H1 (cell line): Measurements from ENCODE around the gene ZNF573. TPM values are rescaled to one million over a fixed set of nuclear protein-coding genes. Genes with fewer than 3 reads are reported as not detected.
A peak's percentile ranks its signal among the peaks of the same experiment; 100 is the strongest.

ENCODE experiments used
- CTCF ChIA-PET: fragments of 300-600 bp; sonication (Branson Sonifier 250); formaldehyde crosslinking; loops from one replicate; lab custom pipeline; 2021; ENCODE audit not compliant: partially characterized antibody; lab: Charles Lee
- POLR2A ChIA-PET: fragments of 300-600 bp; sonication (Branson Sonifier 250); formaldehyde crosslinking; loops from one replicate; lab custom pipeline; 2021; ENCODE audit warnings: inconsistent platforms; ENCODE audit not compliant: partially characterized antibody; lab: Charles Lee
- DNase-seq, 2 experiments: peaks; one replicate each; pipeline versions ENCODE4 v3.0.0 to v3.0.0-alpha.2; 2010 to 2022; ENCODE audit warnings: low spot score in 2 of 2, low read depth in 1 of 2, mixed read lengths in 1 of 2
- FAIRE-seq: peaks from 2 replicates; lab custom pipeline; 2011; peaks lifted over from hg19 to GRCh38; lab: Jason Lieb, UNC
- H2AFZ ChIP-seq: 2 replicates; pipeline ENCODE4 v1.8.1; 2012; ENCODE audit warnings: low read length, inconsistent platforms
- H2AK5ac ChIP-seq: 2 replicates; pipeline ENCODE4 v1.6.1; 2013; ENCODE audit warnings: low read depth, low read length
- H2BK120ac ChIP-seq: replicated peaks from 2 replicates; pipeline ENCODE3; 2013; ENCODE audit warnings: low read depth, low read length, inconsistent platforms
- H2BK12ac ChIP-seq: 2 replicates; pipeline ENCODE4 v1.6.1; 2013; ENCODE audit warnings: low read depth, low read length
- H2BK15ac ChIP-seq: 2 replicates; pipeline ENCODE4 v1.6.1; 2013; ENCODE audit warnings: low read length
- H2BK20ac ChIP-seq: 2 replicates; pipeline ENCODE4 v1.6.1; 2013; ENCODE audit warnings: low read length
- H2BK5ac ChIP-seq: 2 replicates; pipeline ENCODE4 v1.6.1; 2013; ENCODE audit warnings: low read depth, low read length
- H3K14ac ChIP-seq: 2 replicates; pipeline ENCODE4 v1.6.1; 2013; ENCODE audit warnings: inconsistent platforms; ENCODE audit not compliant: insufficient read length
- H3K18ac ChIP-seq: 2 replicates; pipeline ENCODE4 v1.6.1; 2013; ENCODE audit warnings: low read length; ENCODE audit errors: extremely low read depth
- H3K23ac ChIP-seq: 2 replicates; pipeline ENCODE4 v1.6.1; 2013; ENCODE audit warnings: inconsistent platforms; ENCODE audit not compliant: insufficient read length
- H3K23me2 ChIP-seq: 2 replicates; pipeline ENCODE4 v1.6.1; 2013; ENCODE audit warnings: low read depth, low read length
- H3K27ac ChIP-seq: 2 replicates; pipeline ENCODE4 v1.6.1; 2011; ENCODE audit warnings: low read depth, low read length, inconsistent platforms
- H3K27me3 ChIP-seq, 4 experiments: replicated peaks in 1 of 4; 1 replicate in 1 of 4; 2 replicates in 3 of 4; pipeline versions ENCODE4 v1.6.1 to v1.8.1; 2011 to 2013; ENCODE audit warnings: low read length in 3 of 4, mild to moderate bottlenecking in 3 of 4, inconsistent platforms in 2 of 4, mixed read lengths in 2 of 4, moderate library complexity in 1 of 4; ENCODE audit not compliant: control insufficient read depth in 3 of 4, insufficient read depth in 3 of 4; ENCODE audit errors: extremely low read depth in 1 of 4
- H3K36me3 ChIP-seq, 4 experiments: 2 replicates each; pipeline versions ENCODE4 v1.6.1 to v1.8.1; 2011 to 2013; ENCODE audit warnings: mild to moderate bottlenecking in 4 of 4, low read length in 3 of 4, moderate library complexity in 2 of 4, control low read depth in 1 of 4, inconsistent platforms in 1 of 4; ENCODE audit not compliant: insufficient read depth in 4 of 4, control insufficient read depth in 2 of 4
- H3K4ac ChIP-seq: replicated peaks from 2 replicates; pipeline ENCODE3; 2013; ENCODE audit warnings: low read length, low read depth, mixed read lengths, inconsistent platforms; ENCODE audit not compliant: insufficient read length
- H3K4me1 ChIP-seq, 4 experiments: replicated peaks in 1 of 4; 1 replicate in 1 of 4; 2 replicates in 3 of 4; pipeline versions ENCODE4 v1.6.1 to v1.8.1; 2011 to 2013; ENCODE audit warnings: low read length in 3 of 4, inconsistent platforms in 2 of 4, mixed read lengths in 1 of 4; ENCODE audit not compliant: insufficient read depth in 4 of 4, control insufficient read depth in 3 of 4
- H3K4me2 ChIP-seq, 2 experiments: 2 replicates each; pipeline versions ENCODE4 v1.6.1 to v1.8.1; 2011 to 2013; ENCODE audit warnings: low read depth in 2 of 2, low read length in 2 of 2, control low read depth in 1 of 2, inconsistent platforms in 1 of 2, mild to moderate bottlenecking in 1 of 2; ENCODE audit not compliant: insufficient read depth in 1 of 2
- H3K4me3 ChIP-seq, 4 experiments: fragments of 200-600, 300-600 bp in 1 of 4; sonication (generic), shearing (Covaris generic), sonication (Bioruptor Twin) in 1 of 4; 2 replicates each; pipeline versions ENCODE4 v1.5.1 to v1.8.1; 2011 to 2016; ENCODE audit warnings: low read length in 4 of 4, low read depth in 3 of 4, control low read depth in 2 of 4, inconsistent platforms in 2 of 4, mild to moderate bottlenecking in 2 of 4, mixed read lengths in 1 of 4, moderate library complexity in 1 of 4; ENCODE audit not compliant: insufficient read depth in 2 of 4; ENCODE audit errors: extremely low read depth in 1 of 4
- H3K56ac ChIP-seq: replicated peaks from 2 replicates; pipeline ENCODE3; 2013; ENCODE audit warnings: low read depth, mild to moderate bottlenecking, mixed read lengths, low read length, inconsistent platforms; ENCODE audit not compliant: insufficient read length
- H3K79me1 ChIP-seq: 2 replicates; pipeline ENCODE4 v1.6.1; 2013; ENCODE audit warnings: low read depth, low read length, control low read depth
- H3K79me2 ChIP-seq, 2 experiments: 2 replicates each; pipeline versions ENCODE4 v1.6.1 to v1.8.1; 2012 to 2013; ENCODE audit warnings: low read length in 2 of 2, mild to moderate bottlenecking in 2 of 2, inconsistent platforms in 1 of 2; ENCODE audit not compliant: insufficient read depth in 2 of 2, control insufficient read depth in 1 of 2
- H3K9ac ChIP-seq, 4 experiments: replicated peaks in 1 of 4; 1 replicate in 1 of 4; 2 replicates in 3 of 4; pipeline versions ENCODE4 v1.6.1 to v1.8.1; 2011 to 2013; ENCODE audit warnings: low read depth in 3 of 4, low read length in 3 of 4, control low read depth in 2 of 4, mild to moderate bottlenecking in 2 of 4, moderate library complexity in 2 of 4, inconsistent platforms in 1 of 4; ENCODE audit errors: extremely low read depth in 1 of 4
- H3K9me3 ChIP-seq, 2 experiments: 2 replicates each; pipeline versions ENCODE4 v1.6.1 to v1.8.1; 2012 to 2013; ENCODE audit warnings: mild to moderate bottlenecking in 2 of 2, moderate library complexity in 2 of 2, control low read depth in 1 of 2, inconsistent platforms in 1 of 2, low read depth in 1 of 2, low read length in 1 of 2, mixed read lengths in 1 of 2; ENCODE audit not compliant: insufficient read depth in 2 of 2
- H4K20me1 ChIP-seq, 2 experiments: replicated peaks in 1 of 2; 2 replicates each; pipeline versions ENCODE3 to v1.8.1; 2011 to 2013; ENCODE audit warnings: inconsistent platforms in 2 of 2, low read length in 2 of 2, mild to moderate bottlenecking in 1 of 2; ENCODE audit not compliant: insufficient read depth in 2 of 2, control insufficient read depth in 1 of 2
- H4K5ac ChIP-seq: 2 replicates; pipeline ENCODE4 v1.6.1; 2013; ENCODE audit warnings: low read length, low read depth, mixed read lengths, inconsistent platforms; ENCODE audit not compliant: insufficient read length
- H4K8ac ChIP-seq: 2 replicates; pipeline ENCODE4 v1.8.0; 2013; ENCODE audit warnings: mild to moderate bottlenecking, moderate library complexity, low read length, inconsistent platforms; ENCODE audit not compliant: insufficient read depth; ENCODE audit errors: extremely low read depth
- H4K91ac ChIP-seq: replicated peaks from 2 replicates; pipeline ENCODE3; 2013; ENCODE audit warnings: low read length, mixed read lengths, inconsistent platforms; ENCODE audit not compliant: insufficient read length
- RBBP5 ChIP-seq: IDR thresholded peaks from 2 replicates; pipeline ENCODE4 v1.7.1; 2012; ENCODE audit warnings: low read depth, mild to moderate bottlenecking, inconsistent platforms, low read length, moderate library complexity, borderline replicate concordance
- WGBS, 2 experiments: shearing (Covaris generic) in 1 of 2; methylation state at CpG; one replicate each; pipeline versions ENCODE4 v1.1.6 to v1.1.7; 2013 to 2015; ENCODE audit warnings: low lambda C conversion rate in 2 of 2, mixed read lengths in 2 of 2, inconsistent platforms in 1 of 2, low coverage in 1 of 2, missing lambda C conversion rate in 1 of 2; ENCODE audit not compliant: insufficient replicate concordance in 2 of 2, insufficient coverage in 1 of 2, insufficient read length in 1 of 2; ENCODE audit errors: extremely low coverage in 1 of 2, missing lambda C conversion rate in 1 of 2; 5-methylcytosine and 5-hydroxymethylcytosine counted together
- polyA plus RNA-seq, 7 experiments: library from polyadenylated mRNA; depleted of rRNA in 3 of 7; stranded (reverse) in 5 of 7; unstranded in 2 of 7; fragments of >200 nt in 5 of 7; fragments of 200-250 nt in 2 of 7; gene quantifications; 1 replicate in 5 of 7; 2 replicates in 1 of 7; 4 replicates in 1 of 7; pipeline versions ENCODE4 v1.2.1 to v1.2.3, GENCODE V29; 2011 to 2013; ENCODE audit warnings: missing spikeins in 2 of 7, mixed read lengths in 2 of 7
- total RNA-seq: library from RNA; stranded (reverse); fragmentation: NEBNext Ultra II Directional; extraction: Animal tissue kit (Norgen Biotek cat#: 25700); gene quantifications from 2 replicates; pipeline ENCODE4 v1.2.1, GENCODE V29; 2021

The ZNF573 gene
- total and polyA plus RNA-seq, 2 of the 8 experiments (the other 6 are each of a cell fraction or from before 2014, with no cell fraction given) = 6.3 to 13.8 TPM

GRCh38 chr19:37718304-37718703 lies 61.1 kb downstream of the ZNF573 start:
- H3K14ac ChIP-seq = no peak overlapping the region
- no peak for FAIRE-seq
- H2AK5ac ChIP-seq = no peak overlapping the region
- H4K91ac ChIP-seq = no peak overlapping the region
- H2AFZ ChIP-seq = no peak overlapping the region
- no peak overlapping the region for H3K23ac ChIP-seq
- peak overlapping the region in 2 of 4 experiments; percentile 32 to 57; a peak in 4 of 7 replicates for H3K9ac ChIP-seq
- peaks cover 2% of the 10 kb centered on the region for H3K23me2 ChIP-seq
- H2BK20ac ChIP-seq = no peak overlapping the region
- H3K9me3 ChIP-seq = no peaks in the 10 kb centered on the region
- H2BK120ac ChIP-seq = no peak overlapping the region
- no peak overlapping the region for H3K27ac ChIP-seq
- no peak overlapping the region for H4K5ac ChIP-seq
- DNase-seq = no peak
- peak overlapping the region; percentile 72 to 82 for H3K4me2 ChIP-seq
- H3K4ac ChIP-seq = no peak overlapping the region
- H3K36me3 ChIP-seq = peaks cover 0 to 7% (median 0%) of the 10 kb centered on the region in 4 experiments; a peak in 2 of 8 replicates
- H2BK15ac ChIP-seq = no peak overlapping the region
- POLR2A ChIA-PET = no interaction called here
- WGBS, 2 experiments = 36% methylated on average over 10 of the region's 10 CpGs; no CpG with 5 or more reads in 1 of the 2 experiments
- no peak overlapping the region for H4K8ac ChIP-seq
- CTCF ChIA-PET = no interaction called here
- H3K27me3 ChIP-seq = no peaks in the 10 kb centered on the region
- no peaks in the 10 kb centered on the region for H3K79me1 ChIP-seq
- H3K4me3 ChIP-seq = peak overlapping the region; percentile 82 to 93 (median 89)
- H3K79me2 ChIP-seq = peaks cover 0 to 36% of the 10 kb centered on the region in 2 experiments; a peak in 2 of 4 replicates
- no peak overlapping the region for H3K56ac ChIP-seq
- H2BK12ac ChIP-seq = no peak overlapping the region
- H3K18ac ChIP-seq = no peak overlapping the region
- H3K4me1 ChIP-seq = peaks cover 0 to 9% (median under 1%) of the 10 kb centered on the region in 4 experiments; a peak in 2 of 7 replicates
- peaks cover 0 to 2% of the 10 kb centered on the region in 2 experiments for H4K20me1 ChIP-seq
- H2BK5ac ChIP-seq = no peak overlapping the region
- no peak for TF ChIP-seq RBBP5
